HCT116 (cell line): ENCODE results near the gene CRIP1. TPM values are rescaled to one million over a fixed set of nuclear protein-coding genes. Genes with fewer than 3 reads are reported as not detected.

ENCODE experiments used
- ATAC-seq: fragments of 200-7000 bp; cut with Tn5 transposase; 2 replicates; pipeline ENCODE4 v1.9.1; 2020; ENCODE audit warnings: mild to moderate bottlenecking, moderate library complexity
- BruUV-seq: library from RNA; stranded (reverse); fragments of 400-500 nt; replicated peaks from 2 replicates; lab custom pipeline; 2021; lab: Mats Ljungman, UMichigan
- CTCF ChIA-PET: fragments of 300-600 bp; sonication (Branson Sonifier 250); formaldehyde crosslinking; loops from one replicate; lab custom pipeline; 2021; ENCODE audit warnings: antibody characterized with exemption; lab: Charles Lee
- POLR2A ChIA-PET: fragments of 300-600, 350-600 bp; sonication (Branson Sonifier 250); formaldehyde crosslinking; loops from one replicate; lab custom pipeline; 2021; ENCODE audit warnings: antibody characterized with exemption; lab: Charles Lee
- RAD21 ChIA-PET, 2 experiments: fragments of 300-600 bp; sonication (Branson Sonifier 250); formaldehyde crosslinking; loops; one replicate each; lab custom pipeline; 2023; ENCODE audit warnings: low total read pairs in 2 of 2; ENCODE audit not compliant: uncharacterized antibody in 2 of 2, unreplicated experiment in 2 of 2, low non-redundant PET in 1 of 2; lab: Charles Lee
- DNase-seq: peaks from one replicate; pipeline ENCODE4 v3.0.0-alpha.2; 2010; ENCODE audit warnings: low read depth, low spot score
- H2AFZ ChIP-seq: fragments of 200-600 bp; shearing (Covaris generic), sonication (generic); 2 replicates; pipeline ENCODE4 v1.6.1; 2017; ENCODE audit warnings: low read depth, mixed run types, mixed read lengths, antibody characterized with exemption, low read length; ENCODE audit not compliant: poor library complexity, severe bottlenecking
- H3K27ac ChIP-seq: 2 replicates; pipeline ENCODE4 v1.5.1; 2012; ENCODE audit warnings: low read depth, low read length
- H3K27me3 ChIP-seq: fragments of 200-600 bp; sonication (generic); 2 replicates; pipeline ENCODE4 v1.6.1; 2016; ENCODE audit warnings: mixed run types, low read length, mixed read lengths; ENCODE audit not compliant: insufficient read depth
- H3K36me3 ChIP-seq, 2 experiments: fragments of 200-500 bp in 1 of 2; fragments of 200-600 bp in 1 of 2; sonication (Bioruptor generic) in 1 of 2; sonication (generic) in 1 of 2; 2 replicates each; pipeline versions ENCODE4 v1.5.1 to v1.6.1; 2014 to 2016; ENCODE audit warnings: low read length in 2 of 2, inconsistent platforms in 1 of 2, mixed read lengths in 1 of 2, mixed run types in 1 of 2; ENCODE audit not compliant: insufficient read depth in 2 of 2, control insufficient read depth in 1 of 2
- H3K4me1 ChIP-seq, 2 experiments: fragments of 200-600 bp in 1 of 2; sonication (generic) in 1 of 2; 2 replicates each; pipeline versions ENCODE4 v1.5.1 to v1.6.1; 2012 to 2017; ENCODE audit warnings: low read length in 2 of 2, inconsistent platforms in 1 of 2, mild to moderate bottlenecking in 1 of 2, mixed read lengths in 1 of 2, mixed run types in 1 of 2, moderate library complexity in 1 of 2; ENCODE audit not compliant: insufficient read depth in 2 of 2, control insufficient read depth in 1 of 2
- H3K4me2 ChIP-seq: fragments of 200-600 bp; sonication (generic); 2 replicates; pipeline ENCODE4 v1.6.1; 2017; ENCODE audit warnings: mixed run types, low read length, mixed read lengths
- H3K4me3 ChIP-seq, 2 experiments: fragments of 200-600 bp in 1 of 2; sonication (generic) in 1 of 2; replicated peaks in 1 of 2; 2 replicates each; pipeline ENCODE4 v1.5.1; 2011 to 2016; ENCODE audit warnings: low read length in 2 of 2, control low read depth in 1 of 2, low read depth in 1 of 2, mild to moderate bottlenecking in 1 of 2, mixed read lengths in 1 of 2, mixed run types in 1 of 2
- H3K79me2 ChIP-seq: fragments of 200-600 bp; sonication (generic); 2 replicates; pipeline ENCODE4 v1.6.1; 2017; ENCODE audit warnings: mild to moderate bottlenecking, mixed run types, low read length, moderate library complexity, mixed read lengths; ENCODE audit not compliant: insufficient read depth
- H3K9ac ChIP-seq: fragments of 200-600 bp; sonication (generic); 2 replicates; pipeline ENCODE4 v1.6.1; 2016; ENCODE audit warnings: low read length, mixed read lengths
- H3K9me2 ChIP-seq: fragments of 200-600 bp; sonication (generic), shearing (Covaris generic); 2 replicates; pipeline ENCODE4 v1.6.1; 2017; ENCODE audit warnings: mixed run types, mild to moderate bottlenecking, moderate library complexity; ENCODE audit not compliant: insufficient read depth
- H3K9me3 ChIP-seq, 2 experiments: fragments of 200-500 bp in 1 of 2; fragments of 200-600 bp in 1 of 2; sonication (Bioruptor generic) in 1 of 2; sonication (generic) in 1 of 2; 2 replicates each; pipeline ENCODE4 v1.6.1; 2014 to 2017; ENCODE audit warnings: low read length in 2 of 2, mixed read lengths in 2 of 2, inconsistent platforms in 1 of 2, low read depth in 1 of 2, mild to moderate bottlenecking in 1 of 2, mixed run types in 1 of 2, moderate library complexity in 1 of 2; ENCODE audit not compliant: control insufficient read depth in 1 of 2, insufficient read depth in 1 of 2
- H4K20me1 ChIP-seq: fragments of 200-600 bp; sonication (generic), shearing (Covaris generic); 2 replicates; pipeline ENCODE4 v1.6.1; 2017; ENCODE audit warnings: mixed run types, mild to moderate bottlenecking, moderate library complexity; ENCODE audit not compliant: insufficient read depth
- CBX3 ChIP-seq: IDR thresholded peaks from 2 replicates; pipeline ENCODE4 v1.6.1; 2012; ENCODE audit warnings: low read depth
- EGR1 ChIP-seq: IDR thresholded peaks from 2 replicates; pipeline ENCODE4 v1.6.1; 2012; ENCODE audit warnings: low read depth
- EZH2 ChIP-seq: fragments of 200-600 bp; sonication (generic); IDR thresholded peaks from 2 replicates; pipeline ENCODE4 v1.6.1; 2017; ENCODE audit warnings: antibody characterized with exemption, mixed run types
- EZH2phosphoT487 ChIP-seq: fragments of 200-600 bp; IDR thresholded peaks from 2 replicates; pipeline ENCODE4 v1.6.1; 2018; ENCODE audit warnings: antibody characterized with exemption, borderline replicate concordance
- FOSL1 ChIP-seq: IDR thresholded peaks from 2 replicates; pipeline ENCODE4 v1.6.1; 2012; ENCODE audit warnings: low read depth
- JUND ChIP-seq: IDR thresholded peaks from 2 replicates; pipeline ENCODE4 v1.6.1; 2012
- MAX ChIP-seq: IDR thresholded peaks from 2 replicates; pipeline ENCODE4 v1.6.1; 2012
- POLR2A ChIP-seq: IDR thresholded peaks from 2 replicates; pipeline ENCODE4 v1.7.0; 2011; ENCODE audit warnings: borderline replicate concordance; ENCODE audit not compliant: insufficient read depth, insufficient read length; ENCODE audit errors: extremely low read depth
- POLR2AphosphoS5 ChIP-seq: IDR thresholded peaks from 2 replicates; pipeline ENCODE4 v1.6.1; 2011; ENCODE audit warnings: mild to moderate bottlenecking, low read depth, low read length, moderate library complexity
- RAD21 ChIP-seq: IDR thresholded peaks from 2 replicates; pipeline ENCODE4 v1.6.1; 2012; ENCODE audit warnings: low read depth, mild to moderate bottlenecking
- SIN3A ChIP-seq: IDR thresholded peaks from 2 replicates; pipeline ENCODE4 v1.6.1; 2012; ENCODE audit warnings: low read depth
- SP1 ChIP-seq: IDR thresholded peaks from 2 replicates; pipeline ENCODE4 v1.6.1; 2012; ENCODE audit warnings: low read depth
- SRF ChIP-seq: IDR thresholded peaks from 2 replicates; pipeline ENCODE4 v1.6.1; 2012; ENCODE audit warnings: low read depth
- TCF7L2 ChIP-seq: IDR thresholded peaks from 2 replicates; pipeline ENCODE4 v1.7.0; 2011; ENCODE audit warnings: borderline replicate concordance, inconsistent platforms; ENCODE audit not compliant: insufficient read depth, insufficient read length; ENCODE audit errors: extremely low read depth
- ZBTB33 ChIP-seq: IDR thresholded peaks from 2 replicates; pipeline ENCODE4 v1.6.1; 2011; ENCODE audit warnings: mild to moderate bottlenecking, low read length, moderate library complexity; ENCODE audit not compliant: insufficient replicate concordance; ENCODE audit errors: extremely low read depth
- intact Hi-C: fragments of 100-400 bp; cut with micrococcal nuclease; formaldehyde crosslinking; loops from 2 replicates; pipeline ENCODE4 v1.10.0; 2022
- total RNA-seq: library from RNA; stranded (reverse); gene quantifications from one replicate; pipeline ENCODE4 v1.2.1, GENCODE V29; 2021; ENCODE audit not compliant: unreplicated experiment

The CRIP1 gene
- total RNA-seq, 1 experiment from 2014 or later: 260 TPM

GRCh38 chr14:105500036-105500725 is 13.5 kb downstream of the CRIP1 start:
- Histone ChIP-seq H3K36me3 (no peaks in the 10 kb centered on the region), H3K27ac (no peak overlapping the region), H3K27me3 (no peaks in the 10 kb centered on the region), H4K20me1 (no peaks in the 10 kb centered on the region), H3K9ac (no peak overlapping the region), H3K4me1 (no peaks in the 10 kb centered on the region), H3K9me3 (no peaks in the 10 kb centered on the region), H3K4me3 (no peak overlapping the region), H3K79me2 (no peaks in the 10 kb centered on the region), H3K9me2 (no peaks in the 10 kb centered on the region), H3K4me2 (no peak overlapping the region), H2AFZ (no peak overlapping the region)
- ATAC-seq (no peak), DNase-seq (no peak)
- ChIA-PET POLR2A (no interaction called here), RAD21 (no interaction called here), CTCF (no interaction called here)
- no TSS peak for BruUV-seq
- intact Hi-C loops: no loop called here
- no peak for TF ChIP-seq CBX3
- TF ChIP-seq RAD21: no peak
- TF ChIP-seq JUND: no peak
- TF ChIP-seq ZBTB33: no peak
- no peak for TF ChIP-seq EZH2phosphoT487
- no peak for TF ChIP-seq FOSL1
- no peak for TF ChIP-seq POLR2AphosphoS5
- no peak for TF ChIP-seq EZH2
- TF ChIP-seq SP1: no peak

GRCh38 chr14:105500726-105501101 is 14.0 kb downstream of the CRIP1 start:
- ChIA-PET CTCF (no interaction called here), RAD21 (no interaction called here), POLR2A (no interaction called here)
- no peaks in the 10 kb centered on the region for H3K27me3 ChIP-seq
- no TSS peak for BruUV-seq
- H3K79me2 ChIP-seq: no peaks in the 10 kb centered on the region
- H4K20me1 ChIP-seq: no peaks in the 10 kb centered on the region
- H3K36me3 ChIP-seq: no peaks in the 10 kb centered on the region
- H2AFZ ChIP-seq: no peak overlapping the region
- no peak overlapping the region for H3K27ac ChIP-seq
- H3K9ac ChIP-seq: no peak overlapping the region
- DNase-seq: no peak
- H3K4me2 ChIP-seq: no peak overlapping the region
- no peaks in the 10 kb centered on the region for H3K4me1 ChIP-seq
- no peaks in the 10 kb centered on the region for H3K9me2 ChIP-seq
- no peak overlapping the region for H3K4me3 ChIP-seq
- TF ChIP-seq CBX3: no peak
- no peak for TF ChIP-seq MAX
- no peak for TF ChIP-seq TCF7L2
- no peak for TF ChIP-seq POLR2A
- TF ChIP-seq EGR1: no peak
- no peak for TF ChIP-seq POLR2AphosphoS5
- no peak for TF ChIP-seq FOSL1
- TF ChIP-seq RAD21: no peak
- TF ChIP-seq SIN3A: no peak
- no peak for TF ChIP-seq SRF
- TF ChIP-seq, all 23 proteins: peak for 0
- ATAC-seq: no peak
- intact Hi-C loops: no loop called here
- no peaks in the 10 kb centered on the region for H3K9me3 ChIP-seq
